ENCODE results near the gene GGT5.
A peak's percentile ranks its signal among the peaks of the same experiment; 100 is the strongest.
"Not testable (repeated sequence)": the region's sequence is repeated elsewhere in the genome, so short reads cannot be mapped to it uniquely, and the experiment has no call there.

Gene GGT5

GRCh38 chr22:24208012-24208749 is 36.7 kb downstream of the GGT5 start:
- no peak overlapping the region for H3K4me3 Mint-ChIP-seq

GRCh38 chr22:24207264-24208011 is 37.4 kb downstream of the GGT5 start:
- DNase-seq: no peak
- H3K4me3 Mint-ChIP-seq: no peak overlapping the region
- H3K9me3 Mint-ChIP-seq: no peaks in the 10 kb centered on the region
- H3K27ac Mint-ChIP-seq: peak overlapping the region; percentile 35
- H3K27me3 Mint-ChIP-seq: no peaks in the 10 kb centered on the region
- no peaks in the 10 kb centered on the region for H3K36me3 Mint-ChIP-seq (ENCODE audit: low read depth)
- peaks cover 15% of the 10 kb centered on the region for H3K4me1 Mint-ChIP-seq (ENCODE audit: low read depth)

More at GRCh38 chr22:24208012-24208749, 36.7 kb downstream of the GGT5 start:
- no peak for DNase-seq
- Mint-ChIP-seq H3K36me3 (ENCODE audit: low read depth) (no peaks in the 10 kb centered on the region), H3K27me3 (no peaks in the 10 kb centered on the region), H3K4me1 (ENCODE audit: low read depth) (peaks cover 15% of the 10 kb centered on the region), H3K27ac (peak overlapping the region; percentile 35), H3K9me3 (no peaks in the 10 kb centered on the region)

DNA sequence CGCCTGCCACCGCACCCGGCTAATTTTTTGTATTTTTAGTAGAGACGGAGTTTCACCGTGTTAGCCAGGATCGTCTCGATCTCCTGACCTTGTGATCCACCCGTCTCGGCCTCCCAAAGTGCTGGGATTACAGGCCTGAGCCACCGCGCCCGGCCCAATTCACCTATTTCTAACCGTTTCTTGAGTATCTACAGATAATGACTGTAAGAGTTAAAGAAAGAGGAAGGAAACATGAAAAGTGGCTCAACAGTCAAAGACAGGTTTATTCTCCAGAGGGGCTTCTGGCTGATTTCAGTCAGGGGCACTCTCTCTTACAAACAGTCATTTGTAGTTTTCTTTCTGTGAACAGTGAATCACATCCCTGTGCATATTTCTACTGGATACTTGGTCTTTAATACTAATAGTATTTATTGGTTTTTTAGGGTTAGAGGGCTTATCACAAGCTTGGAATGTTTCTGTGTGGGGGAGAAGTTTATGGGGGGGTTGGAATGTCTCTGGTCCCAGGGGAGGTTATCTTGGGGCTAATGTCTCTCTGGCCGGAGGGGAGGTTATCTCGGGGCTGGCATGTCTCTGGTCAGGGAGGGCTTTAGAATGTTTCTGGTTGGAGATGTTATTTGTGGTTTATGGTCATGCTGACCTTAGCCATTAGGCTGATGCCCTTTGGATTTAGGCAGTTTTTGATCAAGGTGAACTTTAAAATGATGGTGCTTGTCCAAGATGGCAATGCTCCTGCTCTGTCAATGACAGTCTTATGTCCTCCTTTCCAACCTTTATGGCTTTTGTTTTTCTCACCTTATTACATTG is 38.2 kb downstream of the GGT5 start:
- not testable (repeated sequence) for H3K27ac Mint-ChIP-seq; H3K27me3 Mint-ChIP-seq; DNase-seq; H3K4me3 Mint-ChIP-seq; H3K36me3 Mint-ChIP-seq (ENCODE audit: low read depth); H3K9me3 Mint-ChIP-seq
- peaks cover 15% of the 10 kb centered on the region for H3K4me1 Mint-ChIP-seq (ENCODE audit: low read depth)

GRCh38 chr22:24205438-24206195 is 39.3 kb downstream of the GGT5 start:
- no peak for DNase-seq
- Mint-ChIP-seq H3K27me3 (no peaks in the 10 kb centered on the region), H3K9me3 (no peaks in the 10 kb centered on the region), H3K4me1 (ENCODE audit: low read depth) (peaks cover 15% of the 10 kb centered on the region), H3K4me3 (no peak overlapping the region), H3K36me3 (ENCODE audit: low read depth) (no peaks in the 10 kb centered on the region), H3K27ac (no peak overlapping the region)

- peaks cover 13% of the 10 kb centered on the region for H3K4me1 Mint-ChIP-seq (ENCODE audit: low read depth)
- H3K9me3 Mint-ChIP-seq; DNase-seq; H3K4me3 Mint-ChIP-seq; H3K27ac Mint-ChIP-seq; H3K36me3 Mint-ChIP-seq (ENCODE audit: low read depth); H3K27me3 Mint-ChIP-seq: not testable (repeated sequence)
Measured at GRCh38 chr22:24203856-24204255, 41.0 kb downstream of the GGT5 start.

GRCh38 chr22:24201681-24202614 is 42.9 kb downstream of the GGT5 start:
- Mint-ChIP-seq H3K4me3 (no peak overlapping the region), H3K27me3 (no peaks in the 10 kb centered on the region), H3K4me1 (ENCODE audit: low read depth) (peaks cover 8% of the 10 kb centered on the region), H3K27ac (no peak overlapping the region), H3K9me3 (no peaks in the 10 kb centered on the region), H3K36me3 (ENCODE audit: low read depth) (no peaks in the 10 kb centered on the region)
- DNase-seq: no peak

GRCh38 chr22:24200619-24201212 is 44.2 kb downstream of the GGT5 start:
- Mint-ChIP-seq H3K4me3 (no peak overlapping the region), H3K36me3 (ENCODE audit: low read depth) (no peaks in the 10 kb centered on the region), H3K27ac (no peak overlapping the region), H3K9me3 (no peaks in the 10 kb centered on the region), H3K27me3 (no peaks in the 10 kb centered on the region), H3K4me1 (ENCODE audit: low read depth) (peaks cover 8% of the 10 kb centered on the region)
- DNase-seq: no peak

GRCh38 chr22:24198682-24199052 is 46.2 kb downstream of the GGT5 start:
- Mint-ChIP-seq H3K27me3 (no peaks in the 10 kb centered on the region), H3K27ac (no peak overlapping the region), H3K36me3 (ENCODE audit: low read depth) (no peaks in the 10 kb centered on the region), H3K4me1 (ENCODE audit: low read depth) (peaks cover 8% of the 10 kb centered on the region), H3K9me3 (no peaks in the 10 kb centered on the region), H3K4me3 (no peak overlapping the region)
- DNase-seq: no peak

DNA sequence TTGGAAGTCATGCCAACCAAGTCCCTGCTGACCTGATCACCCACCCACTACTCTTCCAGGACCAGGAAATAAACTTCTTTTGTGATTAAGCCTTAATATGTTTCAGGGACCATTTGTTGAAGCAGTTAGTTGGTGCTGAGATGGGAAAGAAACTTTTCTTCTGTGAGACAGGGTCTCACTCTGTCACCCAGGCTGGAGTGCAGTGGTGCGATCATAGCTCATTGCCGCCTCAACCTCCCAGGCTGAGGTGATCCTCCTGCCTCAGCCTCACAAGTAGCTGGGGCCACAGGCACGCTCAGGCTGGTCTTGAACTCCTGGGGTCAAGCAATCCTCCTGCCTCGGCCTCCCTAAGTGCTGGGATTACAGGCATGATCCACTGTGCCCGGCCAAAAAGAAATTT is 53.0 kb downstream of the GGT5 start:
- Mint-ChIP-seq H3K4me3 (no peak overlapping the region), H3K27me3 (no peaks in the 10 kb centered on the region), H3K36me3 (ENCODE audit: low read depth) (peaks cover 11% of the 10 kb centered on the region), H3K27ac (no peak overlapping the region), H3K4me1 (ENCODE audit: low read depth) (no peaks in the 10 kb centered on the region), H3K9me3 (no peaks in the 10 kb centered on the region)
- DNase-seq: no peak

- H3K4me3 Mint-ChIP-seq: no peak overlapping the region
- H3K36me3 Mint-ChIP-seq (ENCODE audit: low read depth): peaks cover 11% of the 10 kb centered on the region
- H3K27ac Mint-ChIP-seq: no peak overlapping the region
- no peaks in the 10 kb centered on the region for H3K9me3 Mint-ChIP-seq
- no peaks in the 10 kb centered on the region for H3K4me1 Mint-ChIP-seq (ENCODE audit: low read depth)
- no peak for DNase-seq
- H3K27me3 Mint-ChIP-seq: no peaks in the 10 kb centered on the region
Measured at GRCh38 chr22:24191381-24191841, 53.5 kb downstream of the GGT5 start.

DNA sequence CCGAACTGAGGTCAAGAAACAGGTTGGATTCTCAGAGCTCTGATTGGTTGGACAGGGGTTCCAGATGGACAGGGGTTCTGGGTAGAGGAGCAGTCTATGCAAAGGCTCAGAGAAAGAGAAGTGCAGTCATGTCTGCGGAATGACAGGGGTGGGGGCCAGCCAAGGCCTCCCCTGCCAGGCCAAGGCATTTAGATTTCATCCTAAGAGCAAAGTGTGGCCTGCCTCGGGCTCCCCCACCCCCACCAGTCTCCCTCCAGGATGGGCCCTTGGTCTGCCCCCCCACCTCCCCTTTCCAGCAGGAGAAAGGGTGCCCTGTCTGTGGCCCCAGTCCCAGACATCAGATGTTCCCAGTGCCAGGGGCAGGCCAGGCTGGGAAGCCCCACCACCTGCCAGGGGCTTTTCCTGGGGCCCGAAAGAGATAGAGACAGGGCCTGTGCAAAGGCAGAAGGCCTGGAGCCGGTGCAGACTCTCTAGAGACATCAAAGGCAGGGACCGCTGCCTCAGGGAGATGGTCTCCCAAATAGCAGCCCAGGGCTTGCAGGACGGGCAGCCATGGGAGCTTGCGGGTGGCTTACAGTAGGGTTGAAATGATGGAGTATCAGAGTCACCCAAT is 54.2 kb downstream of the GGT5 start:
- Mint-ChIP-seq H3K36me3 (ENCODE audit: low read depth) (peaks cover 11% of the 10 kb centered on the region), H3K9me3 (no peaks in the 10 kb centered on the region), H3K4me1 (ENCODE audit: low read depth) (no peaks in the 10 kb centered on the region)

GRCh38 chr22:24190159-24190540 is 54.7 kb downstream of the GGT5 start:
- no peak for DNase-seq
- Mint-ChIP-seq H3K27ac (no peak overlapping the region), H3K36me3 (ENCODE audit: low read depth) (peaks cover 11% of the 10 kb centered on the region), H3K27me3 (no peaks in the 10 kb centered on the region), H3K9me3 (no peaks in the 10 kb centered on the region), H3K4me3 (no peak overlapping the region), H3K4me1 (ENCODE audit: low read depth) (no peaks in the 10 kb centered on the region)

More for the DNA sequence above, 54.2 kb downstream of the GGT5 start:
- no peak overlapping the region for H3K27ac Mint-ChIP-seq
- no peak overlapping the region for H3K4me3 Mint-ChIP-seq
- DNase-seq: no peak
- H3K27me3 Mint-ChIP-seq: no peaks in the 10 kb centered on the region
